ENCODE results near the gene BMP6. TPM values are rescaled to one million over a fixed set of nuclear protein-coding genes. Genes with fewer than 3 reads are reported as not detected.

The BMP6 gene
- polyA plus RNA-seq, 1 donor from 2014 or later = 2.4 TPM

DNA sequence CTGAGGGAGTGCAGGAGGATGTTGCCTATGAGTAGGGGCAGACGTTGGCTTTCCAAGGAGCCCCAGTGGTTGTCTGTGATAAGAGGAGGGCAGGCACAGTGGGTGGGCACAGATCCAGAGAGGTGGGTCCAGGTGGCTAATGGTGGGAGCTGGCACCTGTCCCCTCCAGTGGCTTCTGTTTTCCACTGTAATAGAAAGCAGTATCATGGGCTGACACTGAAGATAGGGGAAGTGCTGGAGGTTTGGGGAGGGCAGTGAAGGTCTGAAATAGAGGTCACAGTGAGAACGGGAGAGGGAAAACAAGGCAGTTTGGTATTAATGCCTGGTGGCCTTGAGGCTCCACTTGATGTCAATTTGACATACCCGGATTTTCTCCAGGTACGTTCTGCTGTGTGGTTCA, 195.1 kb downstream of the BMP6 start:
- Histone ChIP-seq H3F3A (ENCODE audit: insufficient read depth, low read length, poor library complexity, severe bottlenecking) (no peaks in the 10 kb centered on the region), H3K9me3 (ENCODE audit: low read length) (no peaks in the 10 kb centered on the region), H3K4me3 (ENCODE audit: low read length) (no peak overlapping the region), H3K36me3 (ENCODE audit: insufficient read depth, low read length) (no peaks in the 10 kb centered on the region), H3K27me3 (ENCODE audit: insufficient read depth, low read depth, low read length) (no peaks in the 10 kb centered on the region), H3K79me2 (replicated peaks; ENCODE audit: insufficient read depth, low read length) (no peaks in the 10 kb centered on the region), H4K20me1 (ENCODE audit: insufficient read depth) (no peaks in the 10 kb centered on the region), H3K9me2 (ENCODE audit: insufficient read depth, low read length) (no peaks in the 10 kb centered on the region), H2AFZ (ENCODE audit: low read depth, low read length) (no peak overlapping the region), H3K9ac (ENCODE audit: low read length) (no peak overlapping the region), H3K4me2 (ENCODE audit: low read length) (no peak overlapping the region), H3K27ac (ENCODE audit: low read length) (no peak overlapping the region)
- TF ChIP-seq MXI1 (conservative IDR thresholded peaks at IDR 0.05; ENCODE audit: poor library complexity, severe bottlenecking) (no peak), EP300 (conservative IDR thresholded peaks at IDR 0.05; ENCODE audit: poor library complexity, severe bottlenecking) (no peak), SMC3 (conservative IDR thresholded peaks at IDR 0.05; ENCODE audit: poor library complexity) (no peak), EZH2 (IDR thresholded peaks at IDR 0.05; ENCODE audit: borderline replicate concordance, insufficient read depth, low read length, poor library complexity, severe bottlenecking) (no peak), POLR2AphosphoS5 (IDR thresholded peaks at IDR 0.05) (no peak), RAD21 (conservative IDR thresholded peaks at IDR 0.05) (no peak), TAF1 (IDR thresholded peaks at IDR 0.05; ENCODE audit: low read depth) (no peak)
- TF ChIP-seq, protein P1, sequence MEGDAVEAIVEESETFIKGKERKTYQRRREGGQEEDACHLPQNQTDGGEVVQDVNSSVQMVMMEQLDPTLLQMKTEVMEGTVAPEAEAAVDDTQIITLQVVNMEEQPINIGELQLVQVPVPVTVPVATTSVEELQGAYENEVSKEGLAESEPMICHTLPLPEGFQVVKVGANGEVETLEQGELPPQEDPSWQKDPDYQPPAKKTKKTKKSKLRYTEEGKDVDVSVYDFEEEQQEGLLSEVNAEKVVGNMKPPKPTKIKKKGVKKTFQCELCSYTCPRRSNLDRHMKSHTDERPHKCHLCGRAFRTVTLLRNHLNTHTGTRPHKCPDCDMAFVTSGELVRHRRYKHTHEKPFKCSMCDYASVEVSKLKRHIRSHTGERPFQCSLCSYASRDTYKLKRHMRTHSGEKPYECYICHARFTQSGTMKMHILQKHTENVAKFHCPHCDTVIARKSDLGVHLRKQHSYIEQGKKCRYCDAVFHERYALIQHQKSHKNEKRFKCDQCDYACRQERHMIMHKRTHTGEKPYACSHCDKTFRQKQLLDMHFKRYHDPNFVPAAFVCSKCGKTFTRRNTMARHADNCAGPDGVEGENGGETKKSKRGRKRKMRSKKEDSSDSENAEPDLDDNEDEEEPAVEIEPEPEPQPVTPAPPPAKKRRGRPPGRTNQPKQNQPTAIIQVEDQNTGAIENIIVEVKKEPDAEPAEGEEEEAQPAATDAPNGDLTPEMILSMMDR (IDR thresholded peaks at IDR 0.05; ENCODE audit: poor library complexity, severe bottlenecking) = no peak
- TF ChIP-seq, protein P2, sequence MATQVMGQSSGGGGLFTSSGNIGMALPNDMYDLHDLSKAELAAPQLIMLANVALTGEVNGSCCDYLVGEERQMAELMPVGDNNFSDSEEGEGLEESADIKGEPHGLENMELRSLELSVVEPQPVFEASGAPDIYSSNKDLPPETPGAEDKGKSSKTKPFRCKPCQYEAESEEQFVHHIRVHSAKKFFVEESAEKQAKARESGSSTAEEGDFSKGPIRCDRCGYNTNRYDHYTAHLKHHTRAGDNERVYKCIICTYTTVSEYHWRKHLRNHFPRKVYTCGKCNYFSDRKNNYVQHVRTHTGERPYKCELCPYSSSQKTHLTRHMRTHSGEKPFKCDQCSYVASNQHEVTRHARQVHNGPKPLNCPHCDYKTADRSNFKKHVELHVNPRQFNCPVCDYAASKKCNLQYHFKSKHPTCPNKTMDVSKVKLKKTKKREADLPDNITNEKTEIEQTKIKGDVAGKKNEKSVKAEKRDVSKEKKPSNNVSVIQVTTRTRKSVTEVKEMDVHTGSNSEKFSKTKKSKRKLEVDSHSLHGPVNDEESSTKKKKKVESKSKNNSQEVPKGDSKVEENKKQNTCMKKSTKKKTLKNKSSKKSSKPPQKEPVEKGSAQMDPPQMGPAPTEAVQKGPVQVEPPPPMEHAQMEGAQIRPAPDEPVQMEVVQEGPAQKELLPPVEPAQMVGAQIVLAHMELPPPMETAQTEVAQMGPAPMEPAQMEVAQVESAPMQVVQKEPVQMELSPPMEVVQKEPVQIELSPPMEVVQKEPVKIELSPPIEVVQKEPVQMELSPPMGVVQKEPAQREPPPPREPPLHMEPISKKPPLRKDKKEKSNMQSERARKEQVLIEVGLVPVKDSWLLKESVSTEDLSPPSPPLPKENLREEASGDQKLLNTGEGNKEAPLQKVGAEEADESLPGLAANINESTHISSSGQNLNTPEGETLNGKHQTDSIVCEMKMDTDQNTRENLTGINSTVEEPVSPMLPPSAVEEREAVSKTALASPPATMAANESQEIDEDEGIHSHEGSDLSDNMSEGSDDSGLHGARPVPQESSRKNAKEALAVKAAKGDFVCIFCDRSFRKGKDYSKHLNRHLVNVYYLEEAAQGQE (IDR thresholded peaks at IDR 0.05; ENCODE audit: borderline replicate concordance) = no peak

DNA sequence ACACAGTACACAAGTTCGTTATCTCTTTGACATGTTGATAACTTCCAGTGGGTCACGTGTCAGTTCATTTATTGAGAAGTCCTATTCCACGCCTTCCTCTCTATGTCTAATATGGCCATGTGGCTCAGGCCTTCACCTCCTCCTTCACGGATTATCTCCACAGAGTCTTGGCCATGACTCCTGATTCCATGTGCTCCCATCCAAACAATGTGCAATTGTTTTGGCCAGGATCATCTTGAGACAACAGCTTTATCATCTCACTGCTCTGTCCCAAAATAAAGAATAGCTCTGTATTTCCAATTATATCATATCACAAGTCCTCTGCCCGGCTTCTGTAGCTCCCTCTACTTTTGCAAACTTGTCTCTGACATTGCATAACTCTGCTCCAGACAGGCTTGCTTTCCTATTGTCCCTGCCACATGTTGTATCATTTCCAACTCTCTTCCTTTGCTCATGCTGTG, 195.8 kb downstream of the BMP6 start:
- no peaks in the 10 kb centered on the region for H3F3A ChIP-seq (ENCODE audit: insufficient read depth, low read length, poor library complexity, severe bottlenecking)
- TF ChIP-seq, protein P1 (IDR thresholded peaks at IDR 0.05; ENCODE audit: poor library complexity, severe bottlenecking) = no peak
- TF ChIP-seq SMC3 (conservative IDR thresholded peaks at IDR 0.05; ENCODE audit: poor library complexity) (no peak), EP300 (conservative IDR thresholded peaks at IDR 0.05; ENCODE audit: poor library complexity, severe bottlenecking) (no peak), RAD21 (conservative IDR thresholded peaks at IDR 0.05) (no peak), POLR2AphosphoS5 (IDR thresholded peaks at IDR 0.05) (no peak), TAF1 (IDR thresholded peaks at IDR 0.05; ENCODE audit: low read depth) (no peak), EZH2 (IDR thresholded peaks at IDR 0.05; ENCODE audit: borderline replicate concordance, insufficient read depth, low read length, poor library complexity, severe bottlenecking) (no peak), MXI1 (conservative IDR thresholded peaks at IDR 0.05; ENCODE audit: poor library complexity, severe bottlenecking) (no peak)
- TF ChIP-seq, protein P2 (IDR thresholded peaks at IDR 0.05; ENCODE audit: borderline replicate concordance) = no peak
- H2AFZ ChIP-seq (ENCODE audit: low read depth, low read length) = no peak overlapping the region
- no peak overlapping the region for H3K4me3 ChIP-seq (ENCODE audit: low read length)
- no peaks in the 10 kb centered on the region for H3K36me3 ChIP-seq (ENCODE audit: insufficient read depth, low read length)
- no peaks in the 10 kb centered on the region for H3K9me3 ChIP-seq (ENCODE audit: low read length)
- H3K4me2 ChIP-seq (ENCODE audit: low read length) = no peak overlapping the region
- no peaks in the 10 kb centered on the region for H4K20me1 ChIP-seq (ENCODE audit: insufficient read depth)
- no peaks in the 10 kb centered on the region for H3K79me2 ChIP-seq (replicated peaks; ENCODE audit: insufficient read depth, low read length)
- no peaks in the 10 kb centered on the region for H3K9me2 ChIP-seq (ENCODE audit: insufficient read depth, low read length)
- no peak overlapping the region for H3K9ac ChIP-seq (ENCODE audit: low read length)
- no peaks in the 10 kb centered on the region for H3K27me3 ChIP-seq (ENCODE audit: insufficient read depth, low read depth, low read length)
- no peak overlapping the region for H3K27ac ChIP-seq (ENCODE audit: low read length)

All from neural cell (in vitro differentiated cells).